A549 (cell line): Measurements from ENCODE around the gene CMTR1.

Experiments used
- BHLHE40 ChIP-seq: IDR thresholded peaks from 2 replicates; pipeline ENCODE4 v1.6.1; 2012; ENCODE audit warnings: low read depth, low read length, inconsistent platforms
- CTCF ChIP-seq: fragments of >200 bp; sonication (Bioruptor Twin); formaldehyde crosslinking; IDR thresholded peaks from 3 replicates; pipeline ENCODE4 v1.5.1; 2016
- EHMT2 ChIP-seq: fragments of 200-600 bp; sonication (generic); IDR thresholded peaks from 2 replicates; pipeline ENCODE4 v1.6.1; 2016; ENCODE audit warnings: antibody characterized with exemption, low read depth, mild to moderate bottlenecking, moderate library complexity
- EP300 ChIP-seq, 2 experiments: fragments of >200 bp; sonication (Bioruptor Twin); formaldehyde crosslinking; IDR thresholded peaks; 2 replicates in 1 of 2; 3 replicates in 1 of 2; pipeline ENCODE4 v1.6.1; 2016 to 2017
- ESRRA ChIP-seq: fragments of 150-350 bp; IDR thresholded peaks from 2 replicates; pipeline ENCODE4 v1.6.1; 2014; ENCODE audit warnings: mild to moderate bottlenecking, low read length, borderline replicate concordance
- PBX3 ChIP-seq: IDR thresholded peaks from 2 replicates; pipeline ENCODE4 v1.6.1; 2012
- RAD21 ChIP-seq, 2 experiments: fragments of >200 bp in 1 of 2; sonication (Bioruptor Twin) in 1 of 2; formaldehyde crosslinking in 1 of 2; IDR thresholded peaks in 1 of 2; conservative IDR thresholded peaks in 1 of 2; 2 replicates in 1 of 2; 3 replicates in 1 of 2; pipeline ENCODE4 v1.6.1; 2012 to 2018; ENCODE audit warnings: inconsistent platforms in 1 of 2
- REST ChIP-seq: fragments of 200-600 bp; sonication (generic); IDR thresholded peaks from 2 replicates; pipeline ENCODE4 v1.6.1; 2016; ENCODE audit warnings: antibody characterized with exemption, mild to moderate bottlenecking, moderate library complexity
- USF2 ChIP-seq: fragments of 450-650 bp; IDR thresholded peaks from 2 replicates; pipeline ENCODE4 v1.6.1; 2014; ENCODE audit warnings: antibody characterized with exemption

- TF ChIP-seq EHMT2 (no peak), CTCF (no peak), EP300 (IDR thresholded peaks at IDR 0.05) (no peak), BHLHE40 (no peak), PBX3 (no peak), RAD21 (conservative IDR thresholded peaks at IDR 0.05 in 1 of 2, IDR thresholded peaks at IDR 0.05 in 1 of 2) (no peak), REST (no peak), ESRRA (no peak), USF2 (no peak)
These were observed 73.5 kb downstream of the CMTR1 start for GRCh38 chr6:37506479-37506878.
